ENCODE results near the gene WWOX. TPM values are rescaled to one million over a fixed set of nuclear protein-coding genes. Genes with fewer than 3 reads are reported as not detected.

Gene WWOX
- total RNA-seq, 2 experiments from 2014 or later: 19.1 to 23.7 TPM

GRCh38 chr16:78560997-78561396 lies 461.5 kb downstream of the WWOX start:
- DNase-seq (no peak), ATAC-seq (no peak)
- Mint-ChIP-seq H3K27me3 (no peaks in the 10 kb centered on the region), H3K4me1 (ENCODE audit: low read depth) (peaks cover 2% of the 10 kb centered on the region), H3K27ac (no peak overlapping the region), H3K4me3 (no peak overlapping the region), H3K36me3 (ENCODE audit: low read depth) (peaks cover 3% of the 10 kb centered on the region), H3K9me3 (peaks cover 7% of the 10 kb centered on the region)
- ChIA-PET CTCF (no interaction called here), POLR2A (interaction anchor here (0.6 kb wide), 1 partner anchor 1204 kb away, joined by 4 read pairs; no protein-coding TSS in a partner anchor)
- TF ChIP-seq, protein P1, sequence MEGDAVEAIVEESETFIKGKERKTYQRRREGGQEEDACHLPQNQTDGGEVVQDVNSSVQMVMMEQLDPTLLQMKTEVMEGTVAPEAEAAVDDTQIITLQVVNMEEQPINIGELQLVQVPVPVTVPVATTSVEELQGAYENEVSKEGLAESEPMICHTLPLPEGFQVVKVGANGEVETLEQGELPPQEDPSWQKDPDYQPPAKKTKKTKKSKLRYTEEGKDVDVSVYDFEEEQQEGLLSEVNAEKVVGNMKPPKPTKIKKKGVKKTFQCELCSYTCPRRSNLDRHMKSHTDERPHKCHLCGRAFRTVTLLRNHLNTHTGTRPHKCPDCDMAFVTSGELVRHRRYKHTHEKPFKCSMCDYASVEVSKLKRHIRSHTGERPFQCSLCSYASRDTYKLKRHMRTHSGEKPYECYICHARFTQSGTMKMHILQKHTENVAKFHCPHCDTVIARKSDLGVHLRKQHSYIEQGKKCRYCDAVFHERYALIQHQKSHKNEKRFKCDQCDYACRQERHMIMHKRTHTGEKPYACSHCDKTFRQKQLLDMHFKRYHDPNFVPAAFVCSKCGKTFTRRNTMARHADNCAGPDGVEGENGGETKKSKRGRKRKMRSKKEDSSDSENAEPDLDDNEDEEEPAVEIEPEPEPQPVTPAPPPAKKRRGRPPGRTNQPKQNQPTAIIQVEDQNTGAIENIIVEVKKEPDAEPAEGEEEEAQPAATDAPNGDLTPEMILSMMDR (IDR thresholded peaks at IDR 0.05): no peak
- intact Hi-C loops (cut with micrococcal nuclease): no loop called here

GRCh38 chr16:78562111-78562510 lies 462.7 kb downstream of the WWOX start:
- H3K9me3 Mint-ChIP-seq: peaks cover 7% of the 10 kb centered on the region
- no peak for ATAC-seq
- CTCF ChIA-PET: interaction anchor here (0.7 kb wide), 1 partner anchor 14 kb away, joined by 3 read pairs; no protein-coding TSS in a partner anchor
- intact Hi-C loops (cut with micrococcal nuclease): no loop called here
- POLR2A ChIA-PET: no interaction called here
- peaks cover 3% of the 10 kb centered on the region for H3K36me3 Mint-ChIP-seq (ENCODE audit: low read depth)
- H3K4me3 Mint-ChIP-seq: no peak overlapping the region
- peaks cover 11% of the 10 kb centered on the region for H3K4me1 Mint-ChIP-seq (ENCODE audit: low read depth)
- TF ChIP-seq, protein P1 (IDR thresholded peaks at IDR 0.05): no peak
- H3K27me3 Mint-ChIP-seq: no peaks in the 10 kb centered on the region
- H3K27ac Mint-ChIP-seq: no peak overlapping the region
- no peak for DNase-seq

DNA sequence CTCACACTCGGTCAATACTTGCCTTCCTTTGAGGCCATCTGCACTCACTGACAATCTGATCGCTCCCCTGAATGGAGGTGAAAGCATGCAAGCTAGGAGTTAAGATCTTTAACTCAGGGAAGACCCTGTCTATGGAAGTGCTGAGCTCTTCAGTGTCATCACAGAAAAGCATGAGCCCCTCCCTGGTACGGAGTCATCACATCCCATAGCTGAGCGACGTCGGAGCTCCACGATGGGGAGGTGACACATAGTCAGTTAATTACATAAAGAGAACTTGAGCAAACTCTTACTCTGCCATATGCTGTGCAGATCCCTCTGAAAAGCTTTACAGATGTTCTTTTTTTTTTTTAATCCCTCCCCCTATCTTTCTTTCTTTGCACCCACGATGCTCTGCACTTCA lies 463.2 kb downstream of the WWOX start:
- intact Hi-C loops (cut with micrococcal nuclease): no loop called here
- POLR2A ChIA-PET: no interaction called here
- no peak overlapping the region for H3K27ac Mint-ChIP-seq
- peaks cover 7% of the 10 kb centered on the region for H3K9me3 Mint-ChIP-seq
- no peak for DNase-seq
- ATAC-seq: no peak
- H3K4me3 Mint-ChIP-seq: no peak overlapping the region
- TF ChIP-seq, protein P1 (IDR thresholded peaks at IDR 0.05): no peak
- no peaks in the 10 kb centered on the region for H3K27me3 Mint-ChIP-seq
- H3K36me3 Mint-ChIP-seq (ENCODE audit: low read depth): peaks cover 3% of the 10 kb centered on the region
- CTCF ChIA-PET: interaction anchor here (0.7 kb wide), 1 partner anchor 14 kb away, joined by 3 read pairs; no protein-coding TSS in a partner anchor
- H3K4me1 Mint-ChIP-seq (ENCODE audit: low read depth): peaks cover 11% of the 10 kb centered on the region

- Mint-ChIP-seq H3K27ac (no peak overlapping the region), H3K4me3 (no peak overlapping the region), H3K27me3 (no peaks in the 10 kb centered on the region), H3K9me3 (peaks cover 7% of the 10 kb centered on the region), H3K4me1 (ENCODE audit: low read depth) (peaks cover 11% of the 10 kb centered on the region), H3K36me3 (ENCODE audit: low read depth) (peaks cover 3% of the 10 kb centered on the region)
- TF ChIP-seq, protein P1 (IDR thresholded peaks at IDR 0.05): no peak
- ATAC-seq (no peak), DNase-seq (no peak)
- CTCF ChIA-PET: no interaction called here
- intact Hi-C loops (cut with micrococcal nuclease): no loop called here
- POLR2A ChIA-PET: no interaction called here
Measured at GRCh38 chr16:78563905-78564304, 464.5 kb downstream of the WWOX start.

- no peak overlapping the region for H3K4me3 Mint-ChIP-seq
Measured at GRCh38 chr16:78566397-78567073, 467.1 kb downstream of the WWOX start.

More at GRCh38 chr16:78566397-78567073, 467.1 kb downstream of the WWOX start:
- intact Hi-C loops (cut with micrococcal nuclease): no loop called here
- H3K27me3 Mint-ChIP-seq: no peaks in the 10 kb centered on the region
- H3K36me3 Mint-ChIP-seq (ENCODE audit: low read depth): peaks cover 3% of the 10 kb centered on the region
- no peak overlapping the region for H3K27ac Mint-ChIP-seq
- POLR2A ChIA-PET: no interaction called here
- ATAC-seq (peak; percentile 13), DNase-seq (no peak)
- peaks cover 18% of the 10 kb centered on the region for H3K4me1 Mint-ChIP-seq (ENCODE audit: low read depth)
- peaks cover 7% of the 10 kb centered on the region for H3K9me3 Mint-ChIP-seq
- CTCF ChIA-PET: no interaction called here
- TF ChIP-seq, protein P1 (IDR thresholded peaks at IDR 0.05): no peak

Data from activated CD8-positive, alpha-beta T cell treated with anti-CD3 and anti-CD28 coated beads for 36 hours (primary cell).